Hepatic stellate cell (primary cell): Measurements from ENCODE around the gene UNC13B.
"Not testable (repeated sequence)": the region's sequence is repeated elsewhere in the genome, so short reads cannot be mapped to it uniquely, and the experiment has no call there.

Experiments
- DNase-seq: peaks from one replicate; pipeline ENCODE4 v3.0.0; 2011; ENCODE audit warnings: low spot score

UNC13B gene

DNA sequence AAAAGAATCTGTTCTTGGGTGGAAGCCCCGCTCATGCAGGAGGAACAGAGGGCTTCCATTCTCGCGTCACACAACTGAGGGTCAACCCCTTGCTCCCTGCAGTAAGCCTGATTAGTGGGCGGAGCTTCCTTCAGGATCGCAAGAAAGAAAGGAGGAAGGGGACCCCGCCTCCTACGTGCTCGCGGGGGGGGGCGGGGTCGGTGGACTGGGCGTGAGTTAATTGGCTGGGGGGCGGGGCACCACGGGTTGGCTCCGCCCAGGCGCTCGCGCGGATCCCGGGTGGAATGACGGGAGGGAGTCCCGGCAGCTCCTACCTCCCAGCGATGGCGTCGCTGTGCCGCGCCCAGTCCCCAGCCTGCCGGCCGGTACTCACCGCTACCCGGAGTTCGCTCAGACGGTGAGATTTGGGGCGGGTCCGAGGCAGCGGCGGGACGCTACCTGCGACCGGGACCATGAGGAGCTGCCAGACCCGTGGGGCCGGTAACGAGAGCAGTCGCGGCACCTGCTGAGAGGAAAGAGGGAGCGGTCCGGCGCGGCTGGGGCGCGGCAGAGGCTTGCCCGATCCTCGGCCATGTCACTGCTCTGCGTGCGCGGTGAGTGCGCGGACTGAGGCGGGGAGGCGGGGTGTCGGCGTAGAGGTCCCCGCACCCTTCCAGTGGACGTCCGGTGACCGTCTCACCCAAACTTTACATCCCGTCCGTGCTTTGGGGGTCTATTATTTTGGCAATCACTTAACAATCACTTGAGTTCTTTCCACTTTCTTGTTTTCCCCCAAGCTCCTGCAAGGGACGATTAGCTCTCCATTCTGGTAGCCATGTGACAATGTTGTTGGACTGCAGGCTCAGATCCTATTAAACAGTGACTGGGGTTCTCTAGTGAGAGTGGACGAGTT is at the start of gene UNC13B:
Gene UNC13B (plus strand): TSS at position 297 of the 892 bp plus-strand sequence. CDS start 275 bp downstream, at position 572.
- DNase-seq: peak; percentile 96

DNA sequence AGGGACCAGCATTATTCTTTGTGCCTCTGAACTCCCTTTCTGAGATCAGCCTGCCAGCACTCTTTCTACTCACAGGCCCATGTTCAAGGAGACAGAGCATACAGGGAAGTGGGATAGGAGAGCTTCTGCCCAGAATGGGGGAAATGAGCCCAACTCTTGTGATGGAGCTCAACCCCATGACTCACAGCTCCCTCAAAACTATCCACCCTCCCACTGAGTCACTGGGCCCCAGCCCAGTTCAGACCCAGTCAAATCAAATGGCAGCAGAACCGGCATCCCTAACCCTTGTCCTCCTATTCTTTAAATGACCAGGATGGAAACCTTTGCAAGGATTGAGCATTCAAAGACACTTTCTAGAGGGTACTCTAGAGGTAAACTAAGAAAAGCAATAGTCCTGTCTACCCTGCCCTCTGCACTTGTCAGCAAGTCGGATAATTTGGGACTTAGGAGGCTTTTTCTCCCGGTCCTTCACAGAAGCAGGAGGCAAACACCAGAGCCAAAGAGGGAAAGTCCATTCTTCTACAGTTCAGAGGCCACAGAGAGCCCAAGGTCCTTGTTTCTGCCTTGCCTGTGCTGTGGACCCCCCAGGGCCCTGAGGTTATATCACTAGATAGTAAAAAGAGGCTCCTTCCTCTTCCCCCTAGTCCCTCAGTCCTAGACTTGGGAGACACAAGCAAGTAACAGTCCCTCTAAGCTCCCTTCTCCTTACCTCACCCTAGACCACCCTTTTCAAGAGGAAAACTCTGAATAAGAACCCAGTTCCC is 49.4 kb upstream of the UNC13B start:
- DNase-seq: peak; percentile 47

GRCh38 chr9:35114113-35114839 is 47.5 kb upstream of the UNC13B start:
- peak; percentile 91 for DNase-seq

GRCh38 chr9:35114840-35115628 is 46.8 kb upstream of the UNC13B start:
- DNase-seq: peak; percentile 34

- peak; percentile 93 for DNase-seq
Measured at GRCh38 chr9:35115680-35116538, 45.9 kb upstream of the UNC13B start, which contains the start of gene ATOSB. TSS of gene ATOSB (minus strand) at chr9:35115862. CDS start at chr9:35108274, 7,588 bp downstream.

DNA sequence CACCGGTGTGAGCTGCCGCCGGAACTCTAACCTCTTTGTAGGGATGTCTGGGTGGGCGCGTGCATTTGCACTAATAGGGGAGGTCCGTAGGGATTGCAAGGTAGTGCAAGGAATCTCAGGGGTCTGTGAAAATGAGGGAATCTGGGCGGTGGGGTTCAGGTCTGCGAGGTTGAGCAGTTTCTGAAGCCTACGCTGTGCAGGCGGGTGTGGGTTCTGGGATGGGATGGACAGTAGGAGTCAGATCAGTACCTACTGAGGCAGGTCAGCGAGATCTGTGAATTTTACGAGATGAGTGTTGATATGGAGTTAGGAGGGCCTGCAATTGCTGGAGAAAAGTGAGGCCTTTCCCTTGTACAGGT is 45.3 kb upstream of the UNC13B start:
- DNase-seq: no peak

- DNase-seq: peak; percentile 81
Measured at GRCh38 chr9:35116898-35117551, 44.8 kb upstream of the UNC13B start.

DNA sequence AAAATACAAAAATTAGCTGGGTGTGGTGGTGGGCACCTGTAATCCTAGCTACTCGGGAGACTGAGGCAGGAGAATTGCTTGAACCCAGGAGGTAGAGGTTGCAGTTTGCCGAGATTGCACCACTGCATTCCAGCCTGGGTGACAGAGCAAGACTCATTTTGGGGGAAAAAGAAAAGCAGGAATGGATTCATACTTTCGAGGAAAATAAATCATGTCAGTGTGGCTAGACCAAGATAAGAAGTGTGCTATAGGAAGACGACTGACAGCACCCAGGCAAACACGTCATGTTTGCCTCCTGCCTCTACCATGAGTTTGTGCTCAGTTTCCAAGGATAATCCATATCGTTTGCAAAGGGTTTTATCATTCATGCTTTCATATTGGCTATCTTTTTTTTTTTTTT is 26.9 kb upstream of the UNC13B start:
- DNase-seq: no peak

DNA sequence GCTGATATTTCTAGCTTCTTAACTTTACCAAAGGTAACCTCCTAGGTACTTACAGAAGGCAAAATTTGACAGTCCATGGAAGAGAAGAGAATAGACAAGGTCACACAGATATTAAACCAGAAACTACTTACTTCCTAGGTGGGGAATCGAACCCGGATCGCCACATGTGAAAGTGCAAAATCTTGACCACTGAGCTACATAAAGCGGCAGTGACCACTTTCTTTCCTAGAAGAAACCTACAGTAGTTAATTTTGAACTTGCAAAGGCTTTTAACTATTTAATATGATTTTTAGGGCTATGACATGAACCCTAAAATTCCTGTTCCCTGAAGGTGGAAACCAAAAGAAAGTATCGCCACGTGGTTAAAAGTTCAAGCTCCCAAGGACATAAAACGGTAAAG is 25.8 kb upstream of the UNC13B start:
- DNase-seq: no peak

DNA sequence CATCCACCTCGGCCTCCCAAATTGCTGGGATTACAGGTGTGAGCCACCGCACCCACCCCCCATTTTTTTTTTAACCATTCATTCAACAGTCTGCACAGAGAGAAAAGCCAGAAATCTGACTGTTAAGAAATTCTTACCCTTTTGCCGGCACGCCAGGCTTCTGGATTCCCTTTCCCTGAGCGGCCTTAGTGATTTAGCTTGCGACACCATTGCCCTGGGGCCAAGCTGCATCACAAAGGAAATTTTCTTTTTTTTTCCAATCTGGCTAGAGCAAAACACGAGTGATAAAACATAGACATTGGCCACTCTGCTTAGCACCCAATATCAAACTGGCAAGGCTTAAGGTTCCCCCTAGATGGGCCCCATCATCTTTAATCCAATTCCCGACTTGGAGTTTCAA is 24.9 kb upstream of the UNC13B start:
- DNase-seq: no peak

DNA sequence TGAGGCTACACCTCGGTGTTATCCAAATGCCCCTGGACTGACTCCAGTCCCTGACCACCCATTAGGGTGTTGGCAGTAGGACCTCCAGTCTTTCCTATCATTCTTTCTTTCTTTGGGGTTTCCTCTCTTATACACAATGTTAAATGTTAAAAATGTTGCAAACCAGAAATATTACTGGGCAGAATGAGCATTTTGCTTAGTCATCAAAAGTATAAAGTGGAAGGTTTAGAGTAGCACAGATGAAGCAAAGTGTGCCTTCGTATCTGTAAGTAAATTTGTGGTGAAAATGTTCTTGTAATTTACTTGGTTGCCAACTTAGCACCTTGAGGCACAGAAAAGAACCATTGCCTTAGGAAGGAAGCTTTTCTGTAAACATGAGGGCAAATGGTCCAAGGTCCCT is 21.7 kb upstream of the UNC13B start:
- DNase-seq: no peak

GRCh38 chr9:35142037-35142436 is 19.8 kb upstream of the UNC13B start:
- no peak for DNase-seq

GRCh38 chr9:35147941-35148563 is 13.8 kb upstream of the UNC13B start:
- not testable (repeated sequence) for DNase-seq

DNA sequence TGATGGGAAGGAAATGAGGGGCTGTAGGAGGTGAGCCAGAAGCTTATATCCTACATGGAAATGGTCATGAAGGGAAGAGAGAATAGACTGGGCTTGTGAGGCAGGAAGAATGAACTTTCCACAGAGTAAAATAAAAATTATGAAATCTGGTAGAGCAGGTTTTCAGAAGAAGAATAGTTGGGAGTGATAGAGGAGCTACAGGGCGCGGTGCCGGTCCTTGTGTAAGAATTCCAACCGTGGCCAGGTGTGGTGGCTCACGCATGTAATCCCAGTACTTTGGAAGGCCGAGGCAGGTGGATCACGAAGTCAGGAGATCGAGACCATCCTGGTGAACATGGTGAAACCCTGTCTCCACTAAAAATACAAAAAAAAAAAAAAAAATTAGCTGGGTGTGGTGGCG is 8.9 kb upstream of the UNC13B start:
- DNase-seq: no peak

GRCh38 chr9:35156781-35157180 is 5.0 kb upstream of the UNC13B start:
- no peak for DNase-seq

- not testable (repeated sequence) for DNase-seq
Measured at GRCh38 chr9:35157836-35158235, 4.0 kb upstream of the UNC13B start.

DNA sequence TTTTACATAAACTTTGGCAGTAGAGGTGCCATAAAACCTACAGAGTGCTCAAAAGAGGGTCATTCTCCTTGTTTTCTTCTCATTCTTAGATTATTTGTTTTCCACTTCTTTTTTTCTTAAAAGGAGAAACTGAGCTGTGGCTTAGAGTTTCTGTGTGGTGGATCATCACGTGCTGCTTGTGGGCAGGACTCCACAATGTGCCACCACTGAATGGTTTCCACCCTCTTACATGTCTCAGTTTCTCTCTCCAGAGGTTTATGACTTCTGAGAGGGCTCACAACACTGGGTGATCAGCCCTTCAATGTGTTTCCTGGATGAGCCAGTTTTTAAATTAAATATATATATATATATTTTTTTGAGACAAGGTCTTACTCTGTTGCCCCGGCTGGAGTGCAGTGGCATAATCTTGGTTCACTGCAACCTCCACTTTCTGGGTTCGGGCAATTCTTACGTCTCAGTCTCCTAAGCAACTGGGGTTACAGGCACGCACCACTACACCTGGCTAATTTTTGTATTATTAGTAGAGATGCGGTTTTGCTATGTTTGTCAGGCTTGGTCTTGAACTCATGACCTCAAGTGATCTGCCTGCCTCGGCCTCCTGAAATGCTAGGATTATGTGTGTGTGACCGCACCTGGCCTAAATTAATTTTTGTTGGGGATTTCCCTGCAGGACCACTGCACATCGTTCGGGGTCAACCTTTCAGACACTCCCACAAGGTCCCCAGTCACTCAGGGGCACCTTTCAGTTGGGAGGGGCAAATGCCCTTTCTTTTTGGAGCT is 3.1 kb upstream of the UNC13B start:
- DNase-seq: no peak

- peak; percentile 12 for DNase-seq
Measured at GRCh38 chr9:35162605-35163315, 951 bp downstream of the UNC13B start.
